A549 treated with CpdA at 1 μM for 4 hours (cell line): Measurements from ENCODE around the gene LY9. TPM values are rescaled to one million over a fixed set of nuclear protein-coding genes. Genes with fewer than 3 reads are reported as not detected.

Experiments
- total RNA-seq: library from RNA; stranded (reverse); fragments of 200-300 nt; extraction: Qiagen RNA extraction; gene quantifications from 5 replicates; pipeline ENCODE4 v1.2.3, GENCODE V29; 2022; ENCODE audit warnings: low read depth

LY9 gene, protein sequence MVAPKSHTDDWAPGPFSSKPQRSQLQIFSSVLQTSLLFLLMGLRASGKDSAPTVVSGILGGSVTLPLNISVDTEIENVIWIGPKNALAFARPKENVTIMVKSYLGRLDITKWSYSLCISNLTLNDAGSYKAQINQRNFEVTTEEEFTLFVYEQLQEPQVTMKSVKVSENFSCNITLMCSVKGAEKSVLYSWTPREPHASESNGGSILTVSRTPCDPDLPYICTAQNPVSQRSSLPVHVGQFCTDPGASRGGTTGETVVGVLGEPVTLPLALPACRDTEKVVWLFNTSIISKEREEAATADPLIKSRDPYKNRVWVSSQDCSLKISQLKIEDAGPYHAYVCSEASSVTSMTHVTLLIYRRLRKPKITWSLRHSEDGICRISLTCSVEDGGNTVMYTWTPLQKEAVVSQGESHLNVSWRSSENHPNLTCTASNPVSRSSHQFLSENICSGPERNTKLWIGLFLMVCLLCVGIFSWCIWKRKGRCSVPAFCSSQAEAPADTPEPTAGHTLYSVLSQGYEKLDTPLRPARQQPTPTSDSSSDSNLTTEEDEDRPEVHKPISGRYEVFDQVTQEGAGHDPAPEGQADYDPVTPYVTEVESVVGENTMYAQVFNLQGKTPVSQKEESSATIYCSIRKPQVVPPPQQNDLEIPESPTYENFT
- 0.08 to 0.18 TPM (median 0.14 TPM) in 4 of 5 replicates, not detected in the other for total RNA-seq

GRCh38 chr1:160795951-160796383 lies at the start of gene LY9:
LY9 (plus strand) TSS chr1:160796174; CDS start chr1:160796188, 14 bp downstream.

DNA sequence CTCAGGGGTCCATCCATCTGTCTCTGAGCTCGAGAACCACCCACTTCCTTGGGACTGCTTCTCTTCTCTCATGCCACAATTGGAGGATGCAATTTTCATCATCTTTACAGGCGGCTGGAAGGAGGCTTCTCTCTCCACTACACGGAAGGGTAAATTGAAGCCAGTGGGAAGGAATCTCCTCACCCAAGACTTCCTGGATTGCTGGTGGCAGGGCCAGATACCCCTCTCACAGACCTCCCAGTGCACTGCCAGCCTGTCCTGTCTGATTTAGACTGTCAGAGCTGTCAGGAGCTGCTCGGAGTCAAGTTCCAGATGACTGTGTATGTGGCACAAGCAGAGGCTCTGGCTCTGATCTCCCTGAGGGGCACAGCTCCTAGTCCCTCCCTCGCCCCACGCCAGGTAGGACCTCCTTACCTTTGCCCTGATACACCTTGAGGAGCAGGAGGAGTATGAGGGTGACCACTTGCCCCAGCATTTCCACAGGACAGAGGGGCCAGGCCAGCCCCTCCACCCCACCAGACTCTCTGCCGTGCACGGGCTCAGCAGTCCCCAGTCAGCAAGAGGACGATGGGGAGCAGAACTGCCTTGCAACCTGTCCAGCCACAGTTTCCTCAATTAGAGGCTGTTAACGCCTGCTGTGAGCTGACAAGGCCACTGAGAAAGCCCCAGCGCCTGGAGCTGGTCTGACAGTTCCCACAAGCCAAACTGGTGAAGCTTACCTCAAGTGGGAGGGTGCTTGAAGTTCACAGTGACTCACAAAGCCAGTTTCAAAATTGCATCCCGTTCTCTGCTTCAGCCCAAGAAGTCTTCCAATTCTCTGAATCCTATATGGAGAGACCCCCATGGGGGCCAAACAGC lies 66.5 kb downstream of the LY9 start, which contains the start of gene CD244:
CD244 (minus strand) TSS at position 685 of the 858 bp plus-strand sequence; CDS start at position 475, 210 bp downstream.

Other genes starting within 250 kb of the LY9 start
- gene CD84, start 216.7 kb upstream of the LY9 start, total RNA-seq: not detected in 5 replicates
- gene SLAMF1, start 149.1 kb upstream of the LY9 start, total RNA-seq: not detected in 5 replicates
- not detected in 5 replicates for gene CD48, start 84.4 kb upstream of the LY9 start, total RNA-seq
- gene SLAMF7, start 56.9 kb upstream of the LY9 start, total RNA-seq: 1.8 to 4.2 TPM (median 2.6 TPM) in 5 replicates
- gene CD244, start 66.7 kb downstream of the LY9 start, total RNA-seq: 0.03 TPM in 1 of 5 replicates, not detected in the others
- not detected in 5 replicates for gene ITLN1, start 89.0 kb downstream of the LY9 start, total RNA-seq
- gene ITLN2, start 158.6 kb downstream of the LY9 start, total RNA-seq: 0.16 TPM in 1 of 5 replicates, not detected in the others
- gene F11R, start 225.0 kb downstream of the LY9 start, total RNA-seq: 42.3 to 56.2 TPM (median 52.6 TPM) in 5 replicates
- gene TSTD1, start 242.8 kb downstream of the LY9 start, total RNA-seq: 0.25 to 0.52 TPM (median 0.40 TPM) in 4 of 5 replicates, not detected in the other
- gene USF1, start 249.8 kb downstream of the LY9 start, total RNA-seq: 51.2 to 62.5 TPM (median 55.3 TPM) in 5 replicates